ENCODE measurements around the gene GARRE1. TPM values are rescaled to one million over a fixed set of nuclear protein-coding genes. Genes with fewer than 3 reads are reported as not detected.

Gene GARRE1
- total and polyA plus RNA-seq, 2 of the 13 experiments (the other 11 are each of a cell fraction or from before 2014, with no cell fraction given): 8.0 to 11.7 TPM

GRCh38 chr19:34214040-34214439, 40.3 kb upstream of the GARRE1 start (continued):
- TF ChIP-seq PHF20 (CRISPR knock-in tag; IDR thresholded peaks at IDR 0.05): no peak

DNA sequence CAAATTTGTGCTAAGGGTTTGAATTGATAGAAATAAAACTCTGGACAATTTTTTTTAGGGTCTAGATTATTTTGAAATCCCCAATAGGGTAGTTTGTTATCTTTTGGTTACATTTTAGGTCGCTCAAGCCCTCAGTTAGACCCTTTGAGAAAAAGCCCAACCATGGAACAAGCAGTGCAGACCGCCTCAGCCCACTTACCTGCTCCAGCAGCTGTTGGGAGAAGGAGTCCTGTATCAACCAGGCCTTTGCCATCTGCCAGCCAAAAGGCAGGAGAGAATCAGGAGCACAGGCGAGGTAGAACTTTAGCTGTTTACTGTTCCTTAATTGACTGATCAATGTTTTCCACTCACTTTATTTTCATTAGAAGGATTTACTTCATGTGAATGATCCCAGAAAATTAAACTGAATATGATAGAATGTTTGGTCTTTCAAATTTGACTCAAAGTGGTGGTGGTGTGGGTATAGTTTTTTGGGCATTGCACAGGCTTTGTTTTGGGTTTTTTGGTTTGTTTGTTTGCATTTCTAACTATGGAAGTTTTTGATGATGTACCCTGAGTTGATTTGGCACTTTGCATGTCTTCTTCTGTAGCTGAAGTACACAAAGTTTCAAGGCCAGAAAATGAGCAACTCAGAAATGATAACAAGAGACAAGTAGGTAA, 39.2 kb upstream of the GARRE1 start:
- POLR2A ChIA-PET: no interaction called here
- Histone ChIP-seq H3K4me3 (replicated peaks in 1 of 3; ENCODE audit: insufficient read depth in 1 of 3, low read depth in 2 of 3, low read length in 3 of 3) (no peak overlapping the region), H3K9ac (ENCODE audit: insufficient read depth, low read depth, low read length) (no peak overlapping the region), H3K4me1 (ENCODE audit: insufficient read depth, low read length) (no peaks in the 10 kb centered on the region), H4K20me1 (ENCODE audit: insufficient read depth, low read length) (no peaks in the 10 kb centered on the region), H3K4me2 (ENCODE audit: low read depth, low read length) (no peak overlapping the region), H3K27ac (ENCODE audit: extremely low read length, insufficient read depth, low read length) (no peak overlapping the region), H2AFZ (ENCODE audit: low read length) (no peak overlapping the region), H3K27me3 (ENCODE audit: control insufficient read depth in 1 of 2, insufficient read depth in 2 of 2, low read length in 2 of 2) (no peaks in the 10 kb centered on the region), H3K36me3 (replicated peaks in 1 of 2; ENCODE audit: control insufficient read depth in 1 of 2, insufficient read depth in 2 of 2, low read length in 2 of 2) (peaks cover 8 to 59% of the 10 kb centered on the region in 2 experiments; a peak in 4 of 5 replicates), H3K79me2 (ENCODE audit: insufficient read depth, low read length) (no peaks in the 10 kb centered on the region), H3K9me3 (ENCODE audit: low read length) (no peaks in the 10 kb centered on the region)
- no TSS peak for BruUV-seq (replicated peaks)
- no peak for ATAC-seq
- in situ Hi-C loops (cut with HindIII; ENCODE audit: extremely low pct_ligation_motif_present, low pct_unique_long_range_greater_than_20kb) (no loop called here), intact Hi-C loops (cut with micrococcal nuclease; ENCODE audit: unreplicated experiment) (no loop called here)
- no peak for DNase-seq (ENCODE audit: low spot score)
- WGBS (ENCODE audit: low lambda C conversion rate): 99% methylated on average over 3 of the region's 3 CpGs
- CTCF ChIA-PET (ENCODE audit: low intra/inter-chr PET ratio, low total read pairs): no interaction called here
- no peak for FAIRE-seq
- no peak for TF ChIP-seq KDM3A (CRISPR knock-in tag; IDR thresholded peaks at IDR 0.05; ENCODE audit: low read depth)
- TF ChIP-seq, protein P1, sequence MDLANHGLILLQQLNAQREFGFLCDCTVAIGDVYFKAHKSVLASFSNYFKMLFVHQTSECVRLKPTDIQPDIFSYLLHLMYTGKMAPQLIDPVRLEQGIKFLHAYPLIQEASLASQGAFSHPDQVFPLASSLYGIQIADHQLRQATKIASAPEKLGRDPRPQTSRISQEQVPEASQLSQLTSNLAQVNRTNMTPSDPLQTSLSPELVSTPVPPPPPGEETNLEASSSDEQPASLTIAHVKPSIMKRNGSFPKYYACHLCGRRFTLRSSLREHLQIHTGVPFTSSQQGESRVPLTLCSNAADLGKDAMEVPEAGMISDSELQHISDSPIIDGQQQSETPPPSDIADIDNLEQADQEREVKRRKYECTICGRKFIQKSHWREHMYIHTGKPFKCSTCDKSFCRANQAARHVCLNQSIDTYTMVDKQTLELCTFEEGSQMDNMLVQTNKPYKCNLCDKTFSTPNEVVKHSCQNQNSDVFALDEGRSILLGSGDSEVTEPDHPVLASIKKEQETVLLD (CRISPR knock-in tag; IDR thresholded peaks at IDR 0.05; ENCODE audit: low read depth): no peak
- TF ChIP-seq HDAC1 (CRISPR knock-in tag; IDR thresholded peaks at IDR 0.05): no peak
- TF ChIP-seq ELF4 (CRISPR knock-in tag; IDR thresholded peaks at IDR 0.05; ENCODE audit: borderline replicate concordance): no peak
- TF ChIP-seq PRPF4 (IDR thresholded peaks at IDR 0.05; ENCODE audit: low read depth, low read length, poor library complexity, severe bottlenecking): no peak
- TF ChIP-seq ZNF460 (CRISPR knock-in tag; IDR thresholded peaks at IDR 0.05; ENCODE audit: borderline replicate concordance): no peak
- TF ChIP-seq ZNF501 (CRISPR knock-in tag; IDR thresholded peaks at IDR 0.05): no peak
- no peak for TF ChIP-seq AGO2 (optimal IDR thresholded peaks at IDR 0.05; ENCODE audit: low read depth, low read length)
- no peak for TF ChIP-seq MEIS1 (CRISPR knock-in tag; IDR thresholded peaks at IDR 0.05; ENCODE audit: borderline replicate concordance)
- no peak for TF ChIP-seq ZNF644 (CRISPR knock-in tag; IDR thresholded peaks at IDR 0.05; ENCODE audit: low read depth)
- TF ChIP-seq ZNF207 (IDR thresholded peaks at IDR 0.05; ENCODE audit: borderline replicate concordance): no peak
- TF ChIP-seq ZNF12 (CRISPR knock-in tag; IDR thresholded peaks at IDR 0.05): no peak
- TF ChIP-seq BORCS8-MEF2B (CRISPR knock-in tag; IDR thresholded peaks at IDR 0.05): no peak
- no peak for TF ChIP-seq CHCHD3 (CRISPR knock-in tag; IDR thresholded peaks at IDR 0.05)
- TF ChIP-seq SP4 (CRISPR knock-in tag; IDR thresholded peaks at IDR 0.05): no peak
- TF ChIP-seq CENPBD1 (CRISPR knock-in tag; IDR thresholded peaks at IDR 0.05; ENCODE audit: borderline replicate concordance, low read depth): no peak
